HUES64 (cell line): ENCODE data around the gene SYTL3.
"Not testable (repeated sequence)": the region's sequence is repeated elsewhere in the genome, so short reads cannot be mapped to it uniquely, and the experiment has no call there.

ENCODE experiments used
- H3K27ac ChIP-seq: 2 replicates; pipeline ENCODE4 v1.7.0; 2013; ENCODE audit warnings: low read depth, low read length, inconsistent platforms
- H3K27me3 ChIP-seq: 2 replicates; pipeline ENCODE4 v1.6.1; 2013; ENCODE audit warnings: mild to moderate bottlenecking, low read length; ENCODE audit not compliant: insufficient read depth
- H3K36me3 ChIP-seq: 2 replicates; pipeline ENCODE4 v1.6.1; 2013; ENCODE audit warnings: mild to moderate bottlenecking, low read length; ENCODE audit not compliant: insufficient read depth
- H3K4me1 ChIP-seq: 2 replicates; pipeline ENCODE4 v1.6.1; 2013; ENCODE audit warnings: mild to moderate bottlenecking, low read length, moderate library complexity; ENCODE audit not compliant: insufficient read depth
- H3K4me3 ChIP-seq: 2 replicates; pipeline ENCODE4 v1.5.1; 2013; ENCODE audit warnings: mild to moderate bottlenecking, low read length, moderate library complexity
- H3K9ac ChIP-seq: 2 replicates; pipeline ENCODE4 v1.6.1; 2013; ENCODE audit warnings: mild to moderate bottlenecking, low read depth, low read length
- H3K9me3 ChIP-seq: 2 replicates; pipeline ENCODE4 v1.6.1; 2013; ENCODE audit warnings: low read depth, low read length; ENCODE audit not compliant: insufficient read depth
- WGBS: fragments of 150-250, 120-280 bp; methylation state at CpG from one replicate; pipeline ENCODE4 v1.1.7; 2013; ENCODE audit warnings: missing lambda C conversion rate; 5-methylcytosine and 5-hydroxymethylcytosine counted together

SYTL3 gene

GRCh38 chr6:158672726-158673125, 22.9 kb downstream of the SYTL3 start:
- 93% methylated on average over 5 of the region's 6 CpGs for WGBS
- no peak overlapping the region for H3K27ac ChIP-seq
- H3K9me3 ChIP-seq = no peaks in the 10 kb centered on the region
- no peaks in the 10 kb centered on the region for H3K27me3 ChIP-seq
- H3K4me1 ChIP-seq = no peaks in the 10 kb centered on the region
- H3K36me3 ChIP-seq = no peaks in the 10 kb centered on the region
- H3K9ac ChIP-seq = no peak overlapping the region
- no peak overlapping the region for H3K4me3 ChIP-seq

- H3K27me3 ChIP-seq = no peaks in the 10 kb centered on the region
- H3K4me1 ChIP-seq = no peaks in the 10 kb centered on the region
- H3K9ac ChIP-seq = no peak overlapping the region
- no peak overlapping the region for H3K4me3 ChIP-seq
- no peak overlapping the region for H3K27ac ChIP-seq
- H3K9me3 ChIP-seq = no peaks in the 10 kb centered on the region
- 91% methylated on average over 14 of the region's 14 CpGs for WGBS
- no peaks in the 10 kb centered on the region for H3K36me3 ChIP-seq
Observed at GRCh38 chr6:158674342-158675131, 24.7 kb downstream of the SYTL3 start.

GRCh38 chr6:158677094-158677493, 27.2 kb downstream of the SYTL3 start:
- H3K4me1 ChIP-seq, H3K9me3 ChIP-seq: not testable (repeated sequence)

GRCh38 chr6:158677906-158678578, 28.2 kb downstream of the SYTL3 start:
- no peaks in the 10 kb centered on the region for H3K27me3 ChIP-seq
- no peaks in the 10 kb centered on the region for H3K4me1 ChIP-seq
- no peak overlapping the region for H3K27ac ChIP-seq
- no peak overlapping the region for H3K4me3 ChIP-seq
- no peak overlapping the region for H3K9ac ChIP-seq
- WGBS = 83% methylated on average over 11 of the region's 11 CpGs
- H3K9me3 ChIP-seq = no peaks in the 10 kb centered on the region
- no peaks in the 10 kb centered on the region for H3K36me3 ChIP-seq

More at GRCh38 chr6:158677094-158677493, 27.2 kb downstream of the SYTL3 start:
- not testable (repeated sequence) for H3K36me3 ChIP-seq, H3K9ac ChIP-seq, H3K27ac ChIP-seq, H3K27me3 ChIP-seq, H3K4me3 ChIP-seq
- WGBS = 90% methylated on average over 3 of the region's 3 CpGs

- Histone ChIP-seq H3K9ac (no peak overlapping the region), H3K27ac (no peak overlapping the region), H3K36me3 (no peaks in the 10 kb centered on the region), H3K9me3 (no peaks in the 10 kb centered on the region), H3K27me3 (no peaks in the 10 kb centered on the region), H3K4me1 (no peaks in the 10 kb centered on the region), H3K4me3 (no peak overlapping the region)
- WGBS = 96% methylated on average over 2 of the region's 2 CpGs
Observed at GRCh38 chr6:158680015-158680414, 30.2 kb downstream of the SYTL3 start.

GRCh38 chr6:158680481-158680880, 30.6 kb downstream of the SYTL3 start:
- Histone ChIP-seq H3K36me3 (no peaks in the 10 kb centered on the region), H3K9me3 (no peaks in the 10 kb centered on the region), H3K27ac (no peak overlapping the region), H3K27me3 (no peaks in the 10 kb centered on the region), H3K9ac (no peak overlapping the region), H3K4me3 (no peak overlapping the region), H3K4me1 (no peaks in the 10 kb centered on the region)
- 94% methylated on average over 6 of the region's 6 CpGs for WGBS

- H3K4me3 ChIP-seq = no peak overlapping the region
- 93% methylated on average over 5 of the region's 5 CpGs for WGBS
- no peaks in the 10 kb centered on the region for H3K27me3 ChIP-seq
- no peak overlapping the region for H3K27ac ChIP-seq
- H3K9me3 ChIP-seq = no peaks in the 10 kb centered on the region
- 0 out of 2 replicates have a peak, but pooled peaks cover 5% of the 10 kb centered on the region for H3K4me1 ChIP-seq
- H3K36me3 ChIP-seq = no peaks in the 10 kb centered on the region
- H3K9ac ChIP-seq = no peak overlapping the region
Observed at GRCh38 chr6:158684311-158684710, 34.5 kb downstream of the SYTL3 start.

- 87% methylated on average over 5 of the region's 5 CpGs for WGBS
- no peak overlapping the region for H3K4me3 ChIP-seq
- 0 out of 2 replicates have a peak, but pooled peaks cover 5% of the 10 kb centered on the region for H3K4me1 ChIP-seq
- no peak overlapping the region for H3K9ac ChIP-seq
- no peaks in the 10 kb centered on the region for H3K36me3 ChIP-seq
- no peaks in the 10 kb centered on the region for H3K9me3 ChIP-seq
- no peaks in the 10 kb centered on the region for H3K27me3 ChIP-seq
- no peak overlapping the region for H3K27ac ChIP-seq
Observed at GRCh38 chr6:158684745-158685324, 35.0 kb downstream of the SYTL3 start.

GRCh38 chr6:158686311-158686710, 36.5 kb downstream of the SYTL3 start:
- no peak overlapping the region for H3K4me3 ChIP-seq
- no peak overlapping the region for H3K9ac ChIP-seq
- no peaks in the 10 kb centered on the region for H3K27me3 ChIP-seq
- no peaks in the 10 kb centered on the region for H3K9me3 ChIP-seq
- no peak overlapping the region for H3K27ac ChIP-seq
- 85% methylated on average over 4 of the region's 4 CpGs for WGBS
- H3K4me1 ChIP-seq = 0 out of 2 replicates have a peak, but pooled peaks cover 5% of the 10 kb centered on the region
- no peaks in the 10 kb centered on the region for H3K36me3 ChIP-seq

GRCh38 chr6:158686791-158687381, 37.0 kb downstream of the SYTL3 start:
- Histone ChIP-seq H3K4me3 (no peak overlapping the region), H3K9me3 (no peaks in the 10 kb centered on the region), H3K4me1 (0 out of 2 replicates have a peak, but pooled peaks cover 5% of the 10 kb centered on the region), H3K27me3 (no peaks in the 10 kb centered on the region), H3K9ac (no peak overlapping the region), H3K36me3 (no peaks in the 10 kb centered on the region), H3K27ac (no peak overlapping the region)
- WGBS = 92% methylated on average over 7 of the region's 7 CpGs

GRCh38 chr6:158687506-158687905, 37.7 kb downstream of the SYTL3 start:
- Histone ChIP-seq H3K4me1 (0 out of 2 replicates have a peak, but pooled peaks cover 5% of the 10 kb centered on the region), H3K9ac (no peak overlapping the region), H3K9me3 (no peaks in the 10 kb centered on the region), H3K4me3 (no peak overlapping the region), H3K27ac (no peak overlapping the region), H3K36me3 (no peaks in the 10 kb centered on the region), H3K27me3 (no peaks in the 10 kb centered on the region)
- 84% methylated on average over 4 of the region's 4 CpGs for WGBS
